Measurements from ENCODE around the gene DACT2.

Gene DACT2

GRCh38 chr6:168341280-168341900 is 21.8 kb upstream of the DACT2 start:
- no peak for ATAC-seq
- TF ChIP-seq RARB (CRISPR knock-in tag; IDR thresholded peaks at IDR 0.05) (no peak), PPARA (CRISPR knock-in tag; IDR thresholded peaks at IDR 0.05; ENCODE audit: borderline replicate concordance) (no peak), ESRRG (CRISPR knock-in tag; IDR thresholded peaks at IDR 0.05) (no peak), ZFP3 (CRISPR knock-in tag; IDR thresholded peaks at IDR 0.05) (no peak), ZNF70 (CRISPR knock-in tag; IDR thresholded peaks at IDR 0.05) (no peak), PATZ1 (CRISPR knock-in tag; IDR thresholded peaks at IDR 0.05; ENCODE audit: borderline replicate concordance) (no peak), CSDC2 (CRISPR knock-in tag; IDR thresholded peaks at IDR 0.05) (no peak), CSRNP3 (CRISPR knock-in tag; IDR thresholded peaks at IDR 0.05) (no peak), ZNF565 (CRISPR knock-in tag; conservative IDR thresholded peaks at IDR 0.05; ENCODE audit: low read depth) (no peak), BACH2 (CRISPR knock-in tag; IDR thresholded peaks at IDR 0.05; ENCODE audit: borderline replicate concordance) (no peak), GLIS3 (CRISPR knock-in tag; IDR thresholded peaks at IDR 0.05) (no peak), ZNF8 (CRISPR knock-in tag; IDR thresholded peaks at IDR 0.05) (no peak), SNAI2 (CRISPR knock-in tag; IDR thresholded peaks at IDR 0.05) (no peak), OSR1 (CRISPR knock-in tag; IDR thresholded peaks at IDR 0.05) (no peak), TCF4 (CRISPR knock-in tag; IDR thresholded peaks at IDR 0.05; ENCODE audit: borderline replicate concordance) (no peak), TOX (CRISPR knock-in tag; IDR thresholded peaks at IDR 0.05; ENCODE audit: borderline replicate concordance) (no peak), CREB5 (CRISPR knock-in tag; IDR thresholded peaks at IDR 0.05; ENCODE audit: low read depth) (no peak), ISL1 (CRISPR knock-in tag; IDR thresholded peaks at IDR 0.05) (no peak)

- no peak for TF ChIP-seq ESRRG (CRISPR knock-in tag; IDR thresholded peaks at IDR 0.05)
- ATAC-seq, result no peak
Measured at GRCh38 chr6:168340819-168341218, 21.2 kb upstream of the DACT2 start.

- TF ChIP-seq ISL1 (CRISPR knock-in tag; IDR thresholded peaks at IDR 0.05) (no peak), PATZ1 (CRISPR knock-in tag; IDR thresholded peaks at IDR 0.05; ENCODE audit: borderline replicate concordance) (no peak), OSR1 (CRISPR knock-in tag; IDR thresholded peaks at IDR 0.05) (no peak), CREB5 (CRISPR knock-in tag; IDR thresholded peaks at IDR 0.05; ENCODE audit: low read depth) (no peak), ZFP30 (CRISPR knock-in tag; IDR thresholded peaks at IDR 0.05) (no peak)
- ATAC-seq, result no peak
Measured at GRCh38 chr6:168338777-168339176, 19.2 kb upstream of the DACT2 start.

- no peak for TF ChIP-seq CSRNP3 (CRISPR knock-in tag; IDR thresholded peaks at IDR 0.05)
- no peak for TF ChIP-seq POU6F1 (CRISPR knock-in tag; IDR thresholded peaks at IDR 0.05; ENCODE audit: borderline replicate concordance, low read depth)
- no peak for TF ChIP-seq PPARA (CRISPR knock-in tag; IDR thresholded peaks at IDR 0.05; ENCODE audit: borderline replicate concordance)
- no peak for TF ChIP-seq CSDC2 (CRISPR knock-in tag; IDR thresholded peaks at IDR 0.05)
- TF ChIP-seq SNAI2 (CRISPR knock-in tag; IDR thresholded peaks at IDR 0.05), result no peak
- no peak for ATAC-seq
Measured at GRCh38 chr6:168336967-168337366, 17.4 kb upstream of the DACT2 start.
